ENCODE results near the gene PPFIA1.

- TF ChIP-seq EZH2phosphoT487 (IDR thresholded peaks at IDR 0.05; ENCODE audit: low read length) (no peak), CTCF (IDR thresholded peaks at IDR 0.05; ENCODE audit: low read length) (no peak), EZH2 (optimal IDR thresholded peaks at IDR 0.05; ENCODE audit: low read depth, low read length) (no peak)
These were observed 144.0 kb downstream of the PPFIA1 start for GRCh38 chr11:70414341-70415100.

Data from MM.1S (cell line).